ENCODE results near the gene GPS1. TPM values are rescaled to one million over a fixed set of nuclear protein-coding genes. Genes with fewer than 3 reads are reported as not detected.

Gene GPS1
- total and polyA plus RNA-seq, 9 of the 15 experiments (the other 6 are each of a cell fraction or from before 2014, with no cell fraction given), result 3.1 to 167 (median 69.9) TPM

DNA sequence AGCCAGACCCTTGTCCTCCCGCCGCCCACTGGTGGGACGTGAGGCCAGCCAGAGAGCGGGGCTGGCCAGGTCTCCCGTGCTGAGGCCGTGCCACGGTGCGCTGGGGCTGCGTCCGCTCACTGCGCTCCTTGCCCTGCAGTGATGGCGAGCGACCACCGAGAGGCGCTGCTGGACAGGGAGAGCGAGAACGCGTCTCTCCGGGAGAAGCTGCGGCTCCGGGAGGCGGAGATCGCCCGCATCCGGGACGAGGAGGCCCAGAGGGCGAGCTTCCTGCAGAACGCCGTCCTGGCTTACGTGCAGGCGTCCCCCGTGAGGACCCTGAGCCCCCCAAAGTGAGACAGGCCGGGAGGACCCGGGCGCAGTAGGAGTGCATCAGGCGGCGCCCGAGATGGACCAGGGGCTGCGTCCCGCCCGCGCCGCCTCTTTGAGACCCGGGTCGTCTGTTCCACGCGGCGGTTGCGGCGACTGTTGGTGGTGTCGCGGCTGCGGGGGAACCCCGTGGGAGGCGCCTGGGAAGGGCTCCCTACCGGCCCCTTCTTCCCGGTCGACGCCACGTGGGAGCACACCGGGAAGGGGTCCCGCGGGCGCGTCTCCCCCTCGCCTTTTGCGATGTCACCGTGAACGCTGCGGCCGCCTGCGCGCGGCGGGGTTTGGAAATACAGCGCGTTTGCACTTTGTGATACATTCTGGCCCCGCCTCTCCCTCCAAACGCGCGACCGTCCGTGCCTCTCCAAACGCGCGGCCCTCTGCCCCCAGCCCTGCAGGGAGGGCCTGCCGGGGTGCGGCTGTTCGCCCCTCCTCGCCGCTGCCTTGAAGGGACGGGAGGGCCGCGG is 21.0 kb upstream of the GPS1 start (continued):
- TF ChIP-seq, protein P1, sequence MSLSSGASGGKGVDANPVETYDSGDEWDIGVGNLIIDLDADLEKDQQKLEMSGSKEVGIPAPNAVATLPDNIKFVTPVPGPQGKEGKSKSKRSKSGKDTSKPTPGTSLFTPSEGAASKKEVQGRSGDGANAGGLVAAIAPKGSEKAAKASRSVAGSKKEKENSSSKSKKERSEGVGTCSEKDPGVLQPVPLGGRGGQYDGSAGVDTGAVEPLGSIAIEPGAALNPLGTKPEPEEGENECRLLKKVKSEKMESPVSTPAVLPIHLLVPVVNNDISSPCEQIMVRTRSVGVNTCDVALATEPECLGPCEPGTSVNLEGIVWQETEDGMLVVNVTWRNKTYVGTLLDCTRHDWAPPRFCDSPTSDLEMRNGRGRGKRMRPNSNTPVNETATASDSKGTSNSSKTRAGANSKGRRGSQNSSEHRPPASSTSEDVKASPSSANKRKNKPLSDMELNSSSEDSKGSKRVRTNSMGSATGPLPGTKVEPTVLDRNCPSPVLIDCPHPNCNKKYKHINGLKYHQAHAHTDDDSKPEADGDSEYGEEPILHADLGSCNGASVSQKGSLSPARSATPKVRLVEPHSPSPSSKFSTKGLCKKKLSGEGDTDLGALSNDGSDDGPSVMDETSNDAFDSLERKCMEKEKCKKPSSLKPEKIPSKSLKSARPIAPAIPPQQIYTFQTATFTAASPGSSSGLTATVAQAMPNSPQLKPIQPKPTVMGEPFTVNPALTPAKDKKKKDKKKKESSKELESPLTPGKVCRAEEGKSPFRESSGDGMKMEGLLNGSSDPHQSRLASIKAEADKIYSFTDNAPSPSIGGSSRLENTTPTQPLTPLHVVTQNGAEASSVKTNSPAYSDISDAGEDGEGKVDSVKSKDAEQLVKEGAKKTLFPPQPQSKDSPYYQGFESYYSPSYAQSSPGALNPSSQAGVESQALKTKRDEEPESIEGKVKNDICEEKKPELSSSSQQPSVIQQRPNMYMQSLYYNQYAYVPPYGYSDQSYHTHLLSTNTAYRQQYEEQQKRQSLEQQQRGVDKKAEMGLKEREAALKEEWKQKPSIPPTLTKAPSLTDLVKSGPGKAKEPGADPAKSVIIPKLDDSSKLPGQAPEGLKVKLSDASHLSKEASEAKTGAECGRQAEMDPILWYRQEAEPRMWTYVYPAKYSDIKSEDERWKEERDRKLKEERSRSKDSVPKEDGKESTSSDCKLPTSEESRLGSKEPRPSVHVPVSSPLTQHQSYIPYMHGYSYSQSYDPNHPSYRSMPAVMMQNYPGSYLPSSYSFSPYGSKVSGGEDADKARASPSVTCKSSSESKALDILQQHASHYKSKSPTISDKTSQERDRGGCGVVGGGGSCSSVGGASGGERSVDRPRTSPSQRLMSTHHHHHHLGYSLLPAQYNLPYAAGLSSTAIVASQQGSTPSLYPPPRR (CRISPR knock-in tag; IDR thresholded peaks at IDR 0.05; ENCODE audit: borderline replicate concordance), result no peak
- TF ChIP-seq EP300 (IDR thresholded peaks at IDR 0.05; ENCODE audit: low read length), result no peak
- 0 out of 2 replicates have a peak, but pooled peaks have one; percentile 13 for TF ChIP-seq GTF2F1 (IDR thresholded peaks at IDR 0.05; ENCODE audit: low read depth, low read length)
- TF ChIP-seq MED1 (CRISPR knock-in tag; IDR thresholded peaks at IDR 0.05; ENCODE audit: borderline replicate concordance), result no peak
- TF ChIP-seq NCOA2 (IDR thresholded peaks at IDR 0.05; ENCODE audit: partially characterized antibody in 2 of 2), result no peak
- no peak for TF ChIP-seq NR2C1 (IDR thresholded peaks at IDR 0.05)
- TF ChIP-seq NR2C1 (tag; IDR thresholded peaks at IDR 0.05), result no peak
- no peak for TF ChIP-seq CBX1 (IDR thresholded peaks at IDR 0.05; ENCODE audit: low read depth)
- no peak for TF ChIP-seq TAF1 (IDR thresholded peaks at IDR 0.05; ENCODE audit: control insufficient read depth, extremely low read depth, insufficient read depth, low read length, severe bottlenecking)
- TF ChIP-seq, protein P2, sequence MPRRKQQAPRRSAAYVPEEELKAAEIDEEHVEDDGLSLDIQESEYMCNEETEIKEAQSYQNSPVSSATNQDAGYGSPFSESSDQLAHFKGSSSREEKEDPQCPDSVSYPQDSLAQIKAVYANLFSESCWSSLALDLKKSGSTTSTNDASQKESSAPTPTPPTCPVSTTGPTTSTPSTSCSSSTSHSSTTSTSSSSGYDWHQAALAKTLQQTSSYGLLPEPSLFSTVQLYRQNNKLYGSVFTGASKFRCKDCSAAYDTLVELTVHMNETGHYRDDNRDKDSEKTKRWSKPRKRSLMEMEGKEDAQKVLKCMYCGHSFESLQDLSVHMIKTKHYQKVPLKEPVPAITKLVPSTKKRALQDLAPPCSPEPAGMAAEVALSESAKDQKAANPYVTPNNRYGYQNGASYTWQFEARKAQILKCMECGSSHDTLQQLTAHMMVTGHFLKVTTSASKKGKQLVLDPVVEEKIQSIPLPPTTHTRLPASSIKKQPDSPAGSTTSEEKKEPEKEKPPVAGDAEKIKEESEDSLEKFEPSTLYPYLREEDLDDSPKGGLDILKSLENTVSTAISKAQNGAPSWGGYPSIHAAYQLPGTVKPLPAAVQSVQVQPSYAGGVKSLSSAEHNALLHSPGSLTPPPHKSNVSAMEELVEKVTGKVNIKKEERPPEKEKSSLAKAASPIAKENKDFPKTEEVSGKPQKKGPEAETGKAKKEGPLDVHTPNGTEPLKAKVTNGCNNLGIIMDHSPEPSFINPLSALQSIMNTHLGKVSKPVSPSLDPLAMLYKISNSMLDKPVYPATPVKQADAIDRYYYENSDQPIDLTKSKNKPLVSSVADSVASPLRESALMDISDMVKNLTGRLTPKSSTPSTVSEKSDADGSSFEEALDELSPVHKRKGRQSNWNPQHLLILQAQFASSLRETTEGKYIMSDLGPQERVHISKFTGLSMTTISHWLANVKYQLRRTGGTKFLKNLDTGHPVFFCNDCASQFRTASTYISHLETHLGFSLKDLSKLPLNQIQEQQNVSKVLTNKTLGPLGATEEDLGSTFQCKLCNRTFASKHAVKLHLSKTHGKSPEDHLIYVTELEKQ (CRISPR knock-in tag; IDR thresholded peaks at IDR 0.05), result no peak
- peak; percentile 98 for TF ChIP-seq KAT7 (CRISPR knock-in tag; IDR thresholded peaks at IDR 0.05; ENCODE audit: borderline replicate concordance)
- no peak for TF ChIP-seq HDAC6 (IDR thresholded peaks at IDR 0.05; ENCODE audit: low read depth, low read length)
- TF ChIP-seq KDM4B (IDR thresholded peaks at IDR 0.05; ENCODE audit: borderline replicate concordance in 2 of 2, low read depth in 1 of 2), result no peak
- TF ChIP-seq CXXC5 (CRISPR knock-in tag; IDR thresholded peaks at IDR 0.05), result peak; percentile 85
- peak; percentile 63 for TF ChIP-seq BHLHE40 (IDR thresholded peaks at IDR 0.05; ENCODE audit: low read length)
- no peak for TF ChIP-seq ZNF184 (CRISPR knock-in tag; IDR thresholded peaks at IDR 0.05)
- 0 out of 2 replicates have a peak, but pooled peaks have one; percentile 21 for TF ChIP-seq LEF1 (IDR thresholded peaks at IDR 0.05)
- TF ChIP-seq U2AF1 (optimal IDR thresholded peaks at IDR 0.05; ENCODE audit: low read depth, low read length), result peak; percentile 66
- TF ChIP-seq SMC3 (conservative IDR thresholded peaks at IDR 0.05; ENCODE audit: insufficient read depth, low read depth, low read length), result peak; percentile 88
- peak; percentile 51; the same call in 1 of the 2 replicates for TF ChIP-seq NFE2 (IDR thresholded peaks at IDR 0.05; ENCODE audit: low read depth)

All from K562 (cell line).